Keratinocyte (primary cell): ENCODE data around the gene RRAGD. TPM values are rescaled to one million over a fixed set of nuclear protein-coding genes. Genes with fewer than 3 reads are reported as not detected.

Experiments used
- DNase-seq: peaks from one replicate; pipeline ENCODE4 v3.0.0-alpha.2; 2011; ENCODE audit warnings: low read depth, missing footprints, low spot score
- FAIRE-seq: peaks from 2 replicates; lab custom pipeline; 2011; peaks lifted over from hg19 to GRCh38; lab: Jason Lieb, UNC
- H2AFZ ChIP-seq: 2 replicates; pipeline ENCODE4 v1.6.0; 2012; ENCODE audit warnings: low read length, control low read depth, inconsistent platforms; ENCODE audit not compliant: control insufficient read depth
- H3K27ac ChIP-seq: 2 replicates; pipeline ENCODE4 v1.5.1; 2011; ENCODE audit warnings: low read length; ENCODE audit not compliant: control insufficient read depth, insufficient read depth
- H3K27me3 ChIP-seq: 3 replicates; pipeline ENCODE4 v1.6.0; 2011; ENCODE audit warnings: low read length; ENCODE audit not compliant: control insufficient read depth, insufficient read depth; ENCODE audit errors: extremely low read depth
- H3K36me3 ChIP-seq, 2 experiments: 2 replicates in 1 of 2; 3 replicates in 1 of 2; pipeline ENCODE4 v1.5.1; 2011; ENCODE audit warnings: low read length in 2 of 2, mild to moderate bottlenecking in 1 of 2; ENCODE audit not compliant: control insufficient read depth in 2 of 2, insufficient read depth in 2 of 2; ENCODE audit errors: extremely low read depth in 1 of 2
- H3K4me1 ChIP-seq: 3 replicates; pipeline ENCODE4 v1.5.1; 2011; ENCODE audit warnings: low read length; ENCODE audit not compliant: control insufficient read depth, insufficient read depth; ENCODE audit errors: extremely low read depth
- H3K4me2 ChIP-seq: 3 replicates; pipeline ENCODE4 v1.6.0; 2011; ENCODE audit warnings: low read depth, low read length; ENCODE audit not compliant: control insufficient read depth, insufficient read depth; ENCODE audit errors: extremely low read depth
- H3K4me3 ChIP-seq, 3 experiments: fragments of 200-600 bp in 1 of 3; sonication (generic) in 1 of 3; 2 replicates in 2 of 3; 3 replicates in 1 of 3; pipeline ENCODE4 v1.5.1; 2011 to 2016; ENCODE audit warnings: low read length in 3 of 3, mild to moderate bottlenecking in 3 of 3, control low read depth in 2 of 3, inconsistent platforms in 1 of 3, low read depth in 1 of 3, mixed read lengths in 1 of 3, mixed run types in 1 of 3, moderate library complexity in 1 of 3; ENCODE audit not compliant: control insufficient read depth in 2 of 3, insufficient read depth in 2 of 3; ENCODE audit errors: extremely low read depth in 1 of 3
- H3K79me2 ChIP-seq: 2 replicates; pipeline ENCODE4 v1.6.0; 2012; ENCODE audit warnings: low read length; ENCODE audit not compliant: control insufficient read depth, insufficient read depth
- H3K9ac ChIP-seq: 3 replicates; pipeline ENCODE4 v1.6.0; 2011; ENCODE audit warnings: low read length; ENCODE audit not compliant: control insufficient read depth, insufficient read depth; ENCODE audit errors: extremely low read depth
- H3K9me1 ChIP-seq: 3 replicates; pipeline ENCODE4 v1.6.0; 2011; ENCODE audit warnings: low read length; ENCODE audit not compliant: control insufficient read depth, insufficient read depth; ENCODE audit errors: extremely low read depth
- H3K9me3 ChIP-seq: 2 replicates; pipeline ENCODE4 v1.5.1; 2012; ENCODE audit warnings: low read depth, low read length; ENCODE audit not compliant: control insufficient read depth
- H4K20me1 ChIP-seq: 3 replicates; pipeline ENCODE4 v1.6.0; 2011; ENCODE audit warnings: low read length; ENCODE audit not compliant: control insufficient read depth, insufficient read depth; ENCODE audit errors: extremely low read depth
- EZH2 ChIP-seq: IDR thresholded peaks from one replicate; pipeline ENCODE4 v1.6.1; 2012; ENCODE audit warnings: inconsistent platforms, mild to moderate bottlenecking, low read length, moderate library complexity
- dilution Hi-C: fragments of 300-500 bp; cut with MboI; formaldehyde crosslinking; loops from one replicate; pipeline ENCODE4 v1.7.0; 2020; ENCODE audit warnings: low sequenced_read_pairs; ENCODE audit not compliant: extremely low pct_ligation_motif_present
- polyA plus RNA-seq, 5 experiments: library from polyadenylated mRNA; depleted of rRNA in 3 of 5; stranded (reverse) in 3 of 5; stranded (forward) in 1 of 5; unstranded in 1 of 5; fragments of >200 nt; gene quantifications; 1 replicate in 1 of 5; 2 replicates in 3 of 5; 3 replicates in 1 of 5; pipeline versions ENCODE4 v1.2.1 to v1.2.3, GENCODE V29; 2011 to 2012; ENCODE audit warnings: missing spikeins in 2 of 5, low read depth in 1 of 5, low replicate concordance in 1 of 5
- TF ChIP-seq, protein P1 (sequence below), 3 experiments: IDR thresholded peaks in 1 of 3; conservative IDR thresholded peaks in 1 of 3; optimal IDR thresholded peaks in 1 of 3; 2 replicates in 2 of 3; 3 replicates in 1 of 3; pipeline versions ENCODE3 to v1.5.1; 2011; ENCODE audit warnings: low read length in 3 of 3, mild to moderate bottlenecking in 3 of 3, moderate library complexity in 2 of 3, control low read depth in 1 of 3, inconsistent platforms in 1 of 3; ENCODE audit not compliant: insufficient read depth in 2 of 3; ENCODE audit errors: extremely low read depth in 1 of 3

The RRAGD gene
- polyA plus RNA-seq, 1 donor (not counting 4 experiments of a cell fraction or from before 2014, with no cell fraction given) = 0.18 TPM

DNA sequence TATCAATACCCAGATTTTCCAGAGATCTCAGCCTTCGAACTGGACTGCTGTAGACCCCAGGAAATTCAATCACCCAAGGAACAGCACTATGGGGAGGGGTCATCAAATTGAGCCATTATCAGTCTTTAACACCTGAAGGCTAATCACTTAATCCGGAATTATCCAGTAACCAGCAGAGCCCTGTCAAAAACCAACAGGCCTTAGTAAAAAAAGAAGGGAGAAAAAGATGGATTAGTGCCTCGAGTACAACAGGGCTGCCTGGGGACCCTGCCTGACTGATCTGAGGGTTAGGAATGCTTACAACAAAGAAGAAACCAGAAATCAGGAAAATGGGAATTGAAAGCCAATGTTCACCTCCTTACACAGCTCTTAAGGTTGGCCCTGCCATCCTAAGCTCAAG lies 7.6 kb downstream of the RRAGD start:
- H3K79me2 ChIP-seq = no peaks in the 10 kb centered on the region
- TF ChIP-seq, protein P1, sequence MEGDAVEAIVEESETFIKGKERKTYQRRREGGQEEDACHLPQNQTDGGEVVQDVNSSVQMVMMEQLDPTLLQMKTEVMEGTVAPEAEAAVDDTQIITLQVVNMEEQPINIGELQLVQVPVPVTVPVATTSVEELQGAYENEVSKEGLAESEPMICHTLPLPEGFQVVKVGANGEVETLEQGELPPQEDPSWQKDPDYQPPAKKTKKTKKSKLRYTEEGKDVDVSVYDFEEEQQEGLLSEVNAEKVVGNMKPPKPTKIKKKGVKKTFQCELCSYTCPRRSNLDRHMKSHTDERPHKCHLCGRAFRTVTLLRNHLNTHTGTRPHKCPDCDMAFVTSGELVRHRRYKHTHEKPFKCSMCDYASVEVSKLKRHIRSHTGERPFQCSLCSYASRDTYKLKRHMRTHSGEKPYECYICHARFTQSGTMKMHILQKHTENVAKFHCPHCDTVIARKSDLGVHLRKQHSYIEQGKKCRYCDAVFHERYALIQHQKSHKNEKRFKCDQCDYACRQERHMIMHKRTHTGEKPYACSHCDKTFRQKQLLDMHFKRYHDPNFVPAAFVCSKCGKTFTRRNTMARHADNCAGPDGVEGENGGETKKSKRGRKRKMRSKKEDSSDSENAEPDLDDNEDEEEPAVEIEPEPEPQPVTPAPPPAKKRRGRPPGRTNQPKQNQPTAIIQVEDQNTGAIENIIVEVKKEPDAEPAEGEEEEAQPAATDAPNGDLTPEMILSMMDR (optimal IDR thresholded peaks at IDR 0.05 in 1 of 3, IDR thresholded peaks at IDR 0.05 in 1 of 3, conservative IDR thresholded peaks at IDR 0.05 in 1 of 3; ENCODE audit: extremely low read depth in 1 of 3, insufficient read depth in 2 of 3, low read length in 3 of 3) = no peak
- no peak for TF ChIP-seq EZH2
- no peak overlapping the region for H2AFZ ChIP-seq
- H3K9me1 ChIP-seq = no peaks in the 10 kb centered on the region
- H3K36me3 ChIP-seq = no peaks in the 10 kb centered on the region
- H3K4me3 ChIP-seq = no peak overlapping the region
- H3K9ac ChIP-seq = no peak overlapping the region
- H3K4me1 ChIP-seq = no peaks in the 10 kb centered on the region
- DNase-seq = no peak
- no peaks in the 10 kb centered on the region for H3K9me3 ChIP-seq
- peaks cover 23% of the 10 kb centered on the region for H3K27me3 ChIP-seq
- no peak for FAIRE-seq
- no peak overlapping the region for H3K4me2 ChIP-seq
- H3K27ac ChIP-seq = no peak overlapping the region
- dilution Hi-C loops = no loop called here
- no peaks in the 10 kb centered on the region for H4K20me1 ChIP-seq

DNA sequence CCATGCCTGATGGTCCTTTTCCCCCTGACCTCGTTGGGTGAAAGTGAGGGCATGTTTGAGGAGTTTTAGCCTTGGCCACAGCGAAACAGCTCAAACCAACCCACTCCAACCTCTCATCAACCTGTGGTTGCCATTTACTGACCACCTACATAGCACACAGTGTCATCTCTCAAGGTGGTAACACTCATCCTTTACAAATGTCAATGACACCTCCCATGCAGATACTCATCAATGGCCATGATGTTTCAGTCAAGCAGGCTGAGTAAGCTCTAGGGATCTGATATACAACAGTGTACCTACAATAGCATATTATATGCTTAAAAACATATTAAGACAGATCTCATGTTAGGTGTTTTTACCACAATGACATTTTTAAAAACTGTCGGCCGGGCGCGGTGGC lies 9.3 kb downstream of the RRAGD start:
- Histone ChIP-seq H2AFZ (no peak overlapping the region), H3K4me3 (no peak overlapping the region), H3K4me1 (no peaks in the 10 kb centered on the region), H3K36me3 (no peaks in the 10 kb centered on the region), H3K27ac (no peak overlapping the region), H4K20me1 (no peaks in the 10 kb centered on the region), H3K27me3 (peaks cover 11% of the 10 kb centered on the region), H3K9me3 (no peaks in the 10 kb centered on the region), H3K79me2 (no peaks in the 10 kb centered on the region), H3K9me1 (no peaks in the 10 kb centered on the region), H3K9ac (no peak overlapping the region), H3K4me2 (no peak overlapping the region)
- TF ChIP-seq, protein P1 (optimal IDR thresholded peaks at IDR 0.05 in 1 of 3, IDR thresholded peaks at IDR 0.05 in 1 of 3, conservative IDR thresholded peaks at IDR 0.05 in 1 of 3; ENCODE audit: extremely low read depth in 1 of 3, insufficient read depth in 2 of 3, low read length in 3 of 3) = no peak
- no peak for TF ChIP-seq EZH2
- dilution Hi-C loops = no loop called here
- FAIRE-seq (no peak), DNase-seq (no peak)
